ENCODE data around the gene TDRD12.
"Not testable (repeated sequence)": the region's sequence is repeated elsewhere in the genome, so short reads cannot be mapped to it uniquely, and the experiment has no call there.

DNA sequence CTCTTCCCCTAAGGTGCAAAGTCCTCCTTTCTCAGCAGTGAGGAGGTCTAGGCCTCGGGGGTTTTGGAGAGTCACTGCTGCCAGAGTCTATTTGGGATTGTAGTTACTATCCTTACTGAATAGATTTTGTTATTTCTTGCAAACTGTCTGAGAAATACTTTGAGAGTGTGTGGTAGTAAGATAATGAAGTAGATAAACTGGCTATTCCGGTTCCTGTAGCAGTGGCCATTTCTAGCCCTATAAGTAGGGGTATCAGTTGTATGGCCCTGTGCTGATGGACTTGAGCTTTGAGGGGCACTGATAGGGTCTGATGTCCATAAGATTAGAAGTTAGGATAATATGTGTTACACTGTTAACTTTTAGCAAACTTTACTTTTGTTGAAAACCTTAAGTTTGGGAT lies 25.3 kb upstream of the TDRD12 start:
- not testable (repeated sequence) for TF ChIP-seq CREB1 (IDR thresholded peaks at IDR 0.05); CREB1 (CRISPR knock-in tag; IDR thresholded peaks at IDR 0.05); NR3C1 (CRISPR knock-in tag; IDR thresholded peaks at IDR 0.05); EHMT2 (IDR thresholded peaks at IDR 0.05; ENCODE audit: borderline replicate concordance, low read depth, low read length); SIN3A (IDR thresholded peaks at IDR 0.05; ENCODE audit: borderline replicate concordance, low read depth, low read length); ZNF775 (CRISPR knock-in tag; IDR thresholded peaks at IDR 0.05; ENCODE audit: borderline replicate concordance)
- TF ChIP-seq, protein P1, sequence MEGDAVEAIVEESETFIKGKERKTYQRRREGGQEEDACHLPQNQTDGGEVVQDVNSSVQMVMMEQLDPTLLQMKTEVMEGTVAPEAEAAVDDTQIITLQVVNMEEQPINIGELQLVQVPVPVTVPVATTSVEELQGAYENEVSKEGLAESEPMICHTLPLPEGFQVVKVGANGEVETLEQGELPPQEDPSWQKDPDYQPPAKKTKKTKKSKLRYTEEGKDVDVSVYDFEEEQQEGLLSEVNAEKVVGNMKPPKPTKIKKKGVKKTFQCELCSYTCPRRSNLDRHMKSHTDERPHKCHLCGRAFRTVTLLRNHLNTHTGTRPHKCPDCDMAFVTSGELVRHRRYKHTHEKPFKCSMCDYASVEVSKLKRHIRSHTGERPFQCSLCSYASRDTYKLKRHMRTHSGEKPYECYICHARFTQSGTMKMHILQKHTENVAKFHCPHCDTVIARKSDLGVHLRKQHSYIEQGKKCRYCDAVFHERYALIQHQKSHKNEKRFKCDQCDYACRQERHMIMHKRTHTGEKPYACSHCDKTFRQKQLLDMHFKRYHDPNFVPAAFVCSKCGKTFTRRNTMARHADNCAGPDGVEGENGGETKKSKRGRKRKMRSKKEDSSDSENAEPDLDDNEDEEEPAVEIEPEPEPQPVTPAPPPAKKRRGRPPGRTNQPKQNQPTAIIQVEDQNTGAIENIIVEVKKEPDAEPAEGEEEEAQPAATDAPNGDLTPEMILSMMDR (CRISPR knock-in tag; IDR thresholded peaks at IDR 0.05) = not testable (repeated sequence)

Measured in HepG2 (cell line).